Lower lobe of right lung (tissue), 2 donors: Measurements from ENCODE around the gene NR2F1-AS1. TPM values are rescaled to one million over a fixed set of nuclear protein-coding genes. Genes with fewer than 3 reads are reported as not detected.

ENCODE experiments used
- ATAC-seq, 2 donors: fragments of 200-7000 bp; cut with Tn5 transposase; one replicate each; pipeline ENCODE4 v1.9.1; 2020 to 2022; ENCODE audit warnings: mild to moderate bottlenecking in 2 of 2, moderate library complexity in 2 of 2
- DNase-seq: peaks from one replicate; pipeline ENCODE4 v3.0.0-alpha.2; 2020
- H3K27ac ChIP-seq: fragments of 200-600 bp; one replicate; pipeline ENCODE4 v1.8.0; 2022
- H3K27me3 ChIP-seq: fragments of 200-600 bp; one replicate; pipeline ENCODE4 v1.8.0; 2022; ENCODE audit warnings: low read depth
- H3K36me3 ChIP-seq: fragments of 200-600 bp; one replicate; pipeline ENCODE4 v1.8.0; 2022; ENCODE audit warnings: mild to moderate bottlenecking
- H3K4me1 ChIP-seq: fragments of 200-600 bp; one replicate; pipeline ENCODE4 v1.8.0; 2022
- H3K4me3 ChIP-seq: fragments of 200-600 bp; one replicate; pipeline ENCODE4 v1.8.0; 2022; ENCODE audit warnings: mild to moderate bottlenecking
- H3K9me3 ChIP-seq: fragments of 200-600 bp; one replicate; pipeline ENCODE4 v1.8.0; 2022
- intact Hi-C: fragments of 100-400 bp; cut with DNase I; formaldehyde crosslinking; loops from one replicate; pipeline ENCODE4 v1.11.0; 2022
- total RNA-seq: library from RNA; stranded (reverse); fragmentation: NEBNext Ultra II Directional; extraction: Animal tissue kit (Norgen Biotek cat#: 25700); gene quantifications from one replicate; pipeline ENCODE4 v1.2.1, GENCODE V29; 2021
- TF ChIP-seq, protein P1 (sequence below): fragments of 200-600 bp; IDR thresholded peaks from one replicate; pipeline ENCODE4 v1.8.0; 2022; ENCODE audit warnings: antibody characterized with exemption, mild to moderate bottlenecking
- donor health status: DM: no; HTN: yes; CAD: no; lungs with severe emphysema.

Gene NR2F1-AS1
- total RNA-seq, 1 donor from 2014 or later = 11.1 TPM

DNA sequence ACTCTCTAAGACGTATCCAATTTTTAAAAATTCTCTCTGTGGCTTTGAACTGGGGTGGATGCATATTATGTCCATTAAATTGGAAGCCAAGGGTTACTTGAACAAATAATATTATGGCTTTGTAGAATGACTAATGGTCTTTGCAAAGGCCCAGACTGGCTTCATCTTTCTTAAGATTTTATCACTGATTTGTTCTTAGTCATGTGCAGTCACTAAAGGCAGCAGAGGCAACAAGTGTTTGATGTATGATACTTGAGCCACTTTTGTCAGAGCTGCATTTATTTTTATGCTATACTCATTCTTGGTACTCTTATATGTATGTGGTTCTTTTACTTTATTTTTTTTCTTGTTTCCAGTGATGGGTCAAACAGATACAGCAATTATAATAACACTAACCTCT lies 152.2 kb downstream of the NR2F1-AS1 start:
- intact Hi-C loops = no loop called here

DNA sequence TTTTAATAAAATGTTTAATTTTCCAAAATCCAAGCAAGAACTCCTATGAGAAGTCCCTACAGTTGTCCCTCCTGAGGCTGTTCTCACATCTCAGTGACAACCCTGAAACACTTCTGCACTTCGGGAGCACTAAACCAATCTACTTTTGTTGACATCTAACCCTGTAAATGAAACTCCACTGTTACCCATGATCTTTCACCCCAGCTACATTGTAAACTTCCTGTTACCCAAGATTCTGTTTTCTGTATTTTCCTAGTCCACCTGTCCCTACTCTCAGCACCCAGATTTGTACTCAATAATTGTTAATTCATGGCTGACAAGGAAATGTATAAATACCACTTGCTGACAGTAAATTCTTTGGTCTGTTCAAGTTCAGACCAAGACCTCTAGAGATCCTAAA lies 153.7 kb downstream of the NR2F1-AS1 start:
- Histone ChIP-seq H3K36me3 (no peaks in the 10 kb centered on the region), H3K9me3 (no peaks in the 10 kb centered on the region), H3K4me1 (no peaks in the 10 kb centered on the region), H3K4me3 (no peak overlapping the region), H3K27me3 (no peaks in the 10 kb centered on the region), H3K27ac (no peak overlapping the region)
- intact Hi-C loops = no loop called here
- TF ChIP-seq, protein P1, sequence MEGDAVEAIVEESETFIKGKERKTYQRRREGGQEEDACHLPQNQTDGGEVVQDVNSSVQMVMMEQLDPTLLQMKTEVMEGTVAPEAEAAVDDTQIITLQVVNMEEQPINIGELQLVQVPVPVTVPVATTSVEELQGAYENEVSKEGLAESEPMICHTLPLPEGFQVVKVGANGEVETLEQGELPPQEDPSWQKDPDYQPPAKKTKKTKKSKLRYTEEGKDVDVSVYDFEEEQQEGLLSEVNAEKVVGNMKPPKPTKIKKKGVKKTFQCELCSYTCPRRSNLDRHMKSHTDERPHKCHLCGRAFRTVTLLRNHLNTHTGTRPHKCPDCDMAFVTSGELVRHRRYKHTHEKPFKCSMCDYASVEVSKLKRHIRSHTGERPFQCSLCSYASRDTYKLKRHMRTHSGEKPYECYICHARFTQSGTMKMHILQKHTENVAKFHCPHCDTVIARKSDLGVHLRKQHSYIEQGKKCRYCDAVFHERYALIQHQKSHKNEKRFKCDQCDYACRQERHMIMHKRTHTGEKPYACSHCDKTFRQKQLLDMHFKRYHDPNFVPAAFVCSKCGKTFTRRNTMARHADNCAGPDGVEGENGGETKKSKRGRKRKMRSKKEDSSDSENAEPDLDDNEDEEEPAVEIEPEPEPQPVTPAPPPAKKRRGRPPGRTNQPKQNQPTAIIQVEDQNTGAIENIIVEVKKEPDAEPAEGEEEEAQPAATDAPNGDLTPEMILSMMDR = no peak
- ATAC-seq (no peak), DNase-seq (no peak)

More for the DNA sequence above, 152.2 kb downstream of the NR2F1-AS1 start:
- H3K4me3 ChIP-seq = no peak overlapping the region
- no peak for ATAC-seq
- H3K27me3 ChIP-seq = no peaks in the 10 kb centered on the region
- no peaks in the 10 kb centered on the region for H3K4me1 ChIP-seq
- no peaks in the 10 kb centered on the region for H3K9me3 ChIP-seq
- no peaks in the 10 kb centered on the region for H3K36me3 ChIP-seq
- no peak overlapping the region for H3K27ac ChIP-seq
- no peak for DNase-seq
- TF ChIP-seq, protein P1 = no peak

DNA sequence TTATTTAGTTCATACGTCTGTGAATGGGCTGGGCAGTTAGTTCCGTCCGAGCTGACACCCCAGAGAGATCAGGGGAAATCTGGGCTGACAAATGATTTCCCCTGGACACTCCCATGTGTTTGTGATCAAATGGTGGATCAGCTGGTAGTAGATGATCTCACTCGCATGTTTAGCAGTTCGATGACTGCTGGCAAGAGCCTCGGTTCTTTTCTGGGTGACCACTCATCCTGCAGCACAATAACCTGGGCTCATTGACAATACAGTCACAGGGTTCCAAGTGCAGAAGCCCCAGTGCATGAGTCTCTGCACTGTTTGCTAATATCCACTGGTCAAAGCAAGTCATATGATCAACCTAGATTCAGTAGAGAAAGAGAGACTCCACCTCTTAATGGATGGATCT lies 155.9 kb downstream of the NR2F1-AS1 start:
- H3K27ac ChIP-seq = no peak overlapping the region
- DNase-seq (no peak), ATAC-seq (no peak)
- no peaks in the 10 kb centered on the region for H3K27me3 ChIP-seq
- no peaks in the 10 kb centered on the region for H3K9me3 ChIP-seq
- intact Hi-C loops = no loop called here
- H3K36me3 ChIP-seq = no peaks in the 10 kb centered on the region
- H3K4me1 ChIP-seq = no peaks in the 10 kb centered on the region
- no peak overlapping the region for H3K4me3 ChIP-seq
- TF ChIP-seq, protein P1 = no peak

DNA sequence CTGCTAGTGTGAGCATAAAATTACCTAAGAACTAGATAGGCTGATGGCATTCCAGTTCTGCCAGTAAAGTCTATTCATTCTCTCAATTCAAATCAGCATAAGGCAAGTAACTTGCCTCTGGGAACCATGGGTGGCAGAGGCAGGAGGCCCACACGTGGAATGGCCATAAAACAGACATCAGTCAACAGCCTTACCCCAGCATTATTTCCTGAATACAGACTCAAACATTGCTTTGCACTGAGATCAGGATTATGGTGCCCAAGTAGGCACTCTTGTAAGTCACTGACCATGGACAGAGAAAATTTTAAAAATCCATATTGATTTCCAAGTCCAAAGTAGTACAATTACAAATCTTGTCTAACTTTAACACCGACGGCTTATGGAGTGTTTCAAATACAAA lies 157.7 kb downstream of the NR2F1-AS1 start:
- no peak overlapping the region for H3K27ac ChIP-seq
- H3K9me3 ChIP-seq = no peaks in the 10 kb centered on the region
- intact Hi-C loops = no loop called here
- ATAC-seq = no peak
- H3K36me3 ChIP-seq = no peaks in the 10 kb centered on the region
- no peak overlapping the region for H3K4me3 ChIP-seq
- no peak for DNase-seq
- TF ChIP-seq, protein P1 = no peak
- no peaks in the 10 kb centered on the region for H3K4me1 ChIP-seq
- no peaks in the 10 kb centered on the region for H3K27me3 ChIP-seq

DNA sequence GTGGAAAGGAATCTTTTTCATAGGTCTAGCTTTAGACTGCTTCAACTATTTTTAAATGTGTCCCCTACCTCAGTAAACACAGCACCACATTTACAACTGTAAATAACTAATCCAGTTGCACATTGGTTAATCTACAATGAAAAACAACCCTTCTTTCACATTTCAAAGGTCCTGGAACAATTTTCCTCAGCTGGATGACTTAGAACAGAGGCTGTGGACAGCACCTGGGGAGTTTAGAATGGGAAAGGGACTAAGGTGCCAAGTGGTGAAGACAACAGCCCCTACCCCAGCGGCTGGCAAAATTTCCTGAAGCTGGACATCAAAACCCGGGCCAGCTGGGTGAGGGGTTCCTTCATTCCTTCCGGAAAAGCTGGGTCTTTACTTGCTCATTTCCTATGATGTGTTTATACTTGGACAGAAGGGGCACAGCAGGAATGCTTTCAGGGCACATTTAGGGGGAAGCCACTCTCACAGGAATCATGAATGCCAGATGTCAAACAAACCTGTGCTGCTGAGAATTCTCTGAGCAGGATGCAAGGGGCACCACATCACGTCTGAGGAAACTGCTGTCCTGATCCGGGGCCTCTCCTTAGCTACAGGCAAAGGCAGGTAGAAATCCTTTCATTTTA lies 158.3 kb downstream of the NR2F1-AS1 start:
- Histone ChIP-seq H3K27me3 (no peaks in the 10 kb centered on the region), H3K4me1 (no peaks in the 10 kb centered on the region)
- ATAC-seq = no peak

More for the DNA sequence above, 158.3 kb downstream of the NR2F1-AS1 start:
- H3K9me3 ChIP-seq = no peaks in the 10 kb centered on the region
- no peak overlapping the region for H3K4me3 ChIP-seq
- no peak for DNase-seq
- H3K36me3 ChIP-seq = no peaks in the 10 kb centered on the region
- H3K27ac ChIP-seq = no peak overlapping the region
- TF ChIP-seq, protein P1 = no peak
- intact Hi-C loops = no loop called here
